Body of pancreas (tissue), 4 donors: ENCODE results near the gene EEFSEC. TPM values are rescaled to one million over a fixed set of nuclear protein-coding genes. Genes with fewer than 3 reads are reported as not detected.

Experiments
- ATAC-seq: fragments of 150-250 bp; one replicate; pipeline ENCODE4 v1.9.1; 2016
- DNase-seq, 4 donors: peaks; one replicate each; pipeline ENCODE4 v3.0.0-alpha.2; 2019
- H3K27ac ChIP-seq, 4 donors: fragments of 200-600 bp; sonication (generic); 1 replicate in 3 of 4; 2 replicates in 1 of 4; pipeline versions ENCODE4 v1.5.1 to v1.6.1; 2016 to 2019; ENCODE audit warnings: mild to moderate bottlenecking in 1 of 4, mixed read lengths in 1 of 4, moderate library complexity in 1 of 4
- H3K27me3 ChIP-seq, 2 donors: fragments of 200-600 bp; sonication (generic); one replicate each; pipeline ENCODE4 v1.6.0; 2016; ENCODE audit warnings: mild to moderate bottlenecking in 1 of 2
- H3K36me3 ChIP-seq, 2 donors: fragments of 200-600 bp; sonication (generic); replicated peaks in 1 of 2; 2 replicates each; pipeline ENCODE4 v1.5.1; 2016; ENCODE audit warnings: low read depth in 2 of 2; ENCODE audit not compliant: insufficient read depth in 1 of 2
- H3K4me1 ChIP-seq: fragments of 200-600 bp; sonication (generic); one replicate; pipeline ENCODE4 v1.6.0; 2016
- H3K4me3 ChIP-seq, 2 donors: fragments of 200-600 bp; sonication (generic); 1 replicate in 1 of 2; 2 replicates in 1 of 2; pipeline ENCODE4 v1.5.1; 2016 to 2019
- H3K9me3 ChIP-seq, 3 donors: fragments of 200-600 bp; sonication (generic); 1 replicate in 2 of 3; 2 replicates in 1 of 3; pipeline ENCODE4 v1.5.1; 2016
- POLR2A ChIP-seq, 3 donors: fragments of 450-650 bp; IDR thresholded peaks; one replicate each; pipeline ENCODE4 v1.6.1; 2016; ENCODE audit warnings: antibody characterized with exemption in 3 of 3, mild to moderate bottlenecking in 2 of 3
- WGBS, 2 donors: methylation state at CpG; one replicate each; pipeline ENCODE4 v1.1.5; 2017; 5-methylcytosine and 5-hydroxymethylcytosine counted together
- intact Hi-C: fragments of 100-400 bp; cut with DNase I; formaldehyde crosslinking; loops from one replicate; pipeline ENCODE4 v1.15.1; 2023
- total RNA-seq, 2 donors: library from RNA; depleted of rRNA; stranded (reverse); fragments of >200 nt; gene quantifications; one replicate each; pipeline ENCODE4 v1.1.0, GENCODE V29; 2016
- TF ChIP-seq, protein P1 (sequence below), 7 experiments: fragments of 450-650 bp in 4 of 7; fragments of 200-600 bp in 3 of 7; sonication (generic) in 3 of 7; IDR thresholded peaks; one replicate each; pipeline ENCODE4 v1.5.1; 2016 to 2019; ENCODE audit warnings: antibody characterized with exemption in 7 of 7

The EEFSEC gene
- total RNA-seq, 2 donors from 2014 or later: 8.6 to 33.0 TPM

DNA sequence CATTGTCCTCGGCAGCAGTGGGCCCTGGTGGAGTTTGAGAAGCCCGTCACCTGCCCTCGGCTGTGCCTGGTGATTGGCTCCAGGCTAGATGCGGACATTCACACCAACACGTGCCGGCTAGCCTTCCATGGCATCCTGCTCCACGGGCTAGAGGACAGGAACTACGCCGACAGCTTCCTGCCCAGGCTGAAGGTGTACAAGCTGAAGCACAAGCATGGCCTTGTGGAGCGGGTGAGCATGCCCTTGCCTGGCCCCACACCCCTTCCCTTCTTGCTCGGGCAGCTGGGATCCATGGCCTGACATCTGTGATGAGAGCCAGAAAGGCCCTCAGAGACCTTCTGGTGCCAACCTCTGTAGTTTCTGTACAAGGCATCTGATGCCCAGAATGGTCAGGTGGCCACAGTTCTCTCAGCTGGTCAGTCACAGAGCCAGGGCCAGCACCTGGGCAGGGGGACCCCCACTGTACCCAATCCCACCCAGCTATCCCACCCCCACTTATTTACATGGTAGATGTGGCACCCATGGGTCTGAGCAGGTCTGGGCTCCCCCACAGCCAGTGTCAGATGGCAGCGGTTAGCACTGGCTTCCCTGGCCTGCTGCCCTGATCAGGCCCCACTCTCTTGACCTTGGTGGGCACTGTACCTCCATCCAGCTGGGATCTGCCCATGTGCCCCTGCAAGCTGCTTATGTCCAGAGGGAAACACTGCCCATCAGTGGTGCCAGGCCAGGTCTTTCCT, 188.5 kb downstream of the EEFSEC start:
- Histone ChIP-seq H3K27ac (no peak overlapping the region), H3K27me3 (no peaks in the 10 kb centered on the region), H3K36me3 (no peaks in the 10 kb centered on the region), H3K9me3 (no peaks in the 10 kb centered on the region), H3K4me1 (peaks cover 53% of the 10 kb centered on the region), H3K4me3 (no peak overlapping the region)
- no peak for TF ChIP-seq POLR2A (IDR thresholded peaks at IDR 0.05)
- TF ChIP-seq, protein P1, sequence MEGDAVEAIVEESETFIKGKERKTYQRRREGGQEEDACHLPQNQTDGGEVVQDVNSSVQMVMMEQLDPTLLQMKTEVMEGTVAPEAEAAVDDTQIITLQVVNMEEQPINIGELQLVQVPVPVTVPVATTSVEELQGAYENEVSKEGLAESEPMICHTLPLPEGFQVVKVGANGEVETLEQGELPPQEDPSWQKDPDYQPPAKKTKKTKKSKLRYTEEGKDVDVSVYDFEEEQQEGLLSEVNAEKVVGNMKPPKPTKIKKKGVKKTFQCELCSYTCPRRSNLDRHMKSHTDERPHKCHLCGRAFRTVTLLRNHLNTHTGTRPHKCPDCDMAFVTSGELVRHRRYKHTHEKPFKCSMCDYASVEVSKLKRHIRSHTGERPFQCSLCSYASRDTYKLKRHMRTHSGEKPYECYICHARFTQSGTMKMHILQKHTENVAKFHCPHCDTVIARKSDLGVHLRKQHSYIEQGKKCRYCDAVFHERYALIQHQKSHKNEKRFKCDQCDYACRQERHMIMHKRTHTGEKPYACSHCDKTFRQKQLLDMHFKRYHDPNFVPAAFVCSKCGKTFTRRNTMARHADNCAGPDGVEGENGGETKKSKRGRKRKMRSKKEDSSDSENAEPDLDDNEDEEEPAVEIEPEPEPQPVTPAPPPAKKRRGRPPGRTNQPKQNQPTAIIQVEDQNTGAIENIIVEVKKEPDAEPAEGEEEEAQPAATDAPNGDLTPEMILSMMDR (IDR thresholded peaks at IDR 0.05): no peak
- 96% methylated on average over 3 to 12 of the region's 12 CpGs for WGBS, 2 donors
- intact Hi-C loops: no loop called here
- DNase-seq: no peak
- no peak for ATAC-seq

DNA sequence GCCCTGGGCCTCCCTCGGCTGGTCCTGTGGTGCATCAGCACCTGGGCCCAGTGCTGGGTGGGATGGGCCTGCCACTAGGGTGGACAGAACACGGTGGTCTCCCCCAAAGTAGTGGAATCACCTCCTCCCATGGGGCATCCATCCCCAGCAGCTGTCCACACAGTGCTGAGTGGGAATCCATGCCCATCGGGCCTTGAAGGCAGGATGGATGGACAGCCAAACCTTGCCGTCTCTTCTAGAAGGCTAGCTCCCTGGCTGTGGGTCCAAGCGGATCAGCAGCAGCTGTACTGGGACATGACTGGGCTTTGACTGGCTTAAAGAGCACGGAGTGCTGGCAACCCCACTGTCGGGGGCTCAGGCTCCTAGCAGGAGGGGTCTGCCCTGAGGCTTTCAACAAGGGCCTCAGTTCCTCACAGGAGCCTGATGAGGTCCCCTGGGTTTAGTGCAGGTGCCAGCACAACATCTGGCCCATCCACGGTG, 189.5 kb downstream of the EEFSEC start:
- H3K27me3 ChIP-seq: no peaks in the 10 kb centered on the region
- 97 to 98% methylated on average over 5 to 7 of the region's 8 CpGs for WGBS, 2 donors
- no peak overlapping the region for H3K4me3 ChIP-seq
- H3K36me3 ChIP-seq: no peaks in the 10 kb centered on the region
- peaks cover 49% of the 10 kb centered on the region for H3K4me1 ChIP-seq
- ATAC-seq (no peak), DNase-seq (no peak)
- TF ChIP-seq, protein P1 (IDR thresholded peaks at IDR 0.05): no peak
- TF ChIP-seq POLR2A (IDR thresholded peaks at IDR 0.05): no peak
- peak overlapping the region; percentile 76 to 88 (median 80) for H3K27ac ChIP-seq
- intact Hi-C loops: no loop called here
- no peaks in the 10 kb centered on the region for H3K9me3 ChIP-seq

DNA sequence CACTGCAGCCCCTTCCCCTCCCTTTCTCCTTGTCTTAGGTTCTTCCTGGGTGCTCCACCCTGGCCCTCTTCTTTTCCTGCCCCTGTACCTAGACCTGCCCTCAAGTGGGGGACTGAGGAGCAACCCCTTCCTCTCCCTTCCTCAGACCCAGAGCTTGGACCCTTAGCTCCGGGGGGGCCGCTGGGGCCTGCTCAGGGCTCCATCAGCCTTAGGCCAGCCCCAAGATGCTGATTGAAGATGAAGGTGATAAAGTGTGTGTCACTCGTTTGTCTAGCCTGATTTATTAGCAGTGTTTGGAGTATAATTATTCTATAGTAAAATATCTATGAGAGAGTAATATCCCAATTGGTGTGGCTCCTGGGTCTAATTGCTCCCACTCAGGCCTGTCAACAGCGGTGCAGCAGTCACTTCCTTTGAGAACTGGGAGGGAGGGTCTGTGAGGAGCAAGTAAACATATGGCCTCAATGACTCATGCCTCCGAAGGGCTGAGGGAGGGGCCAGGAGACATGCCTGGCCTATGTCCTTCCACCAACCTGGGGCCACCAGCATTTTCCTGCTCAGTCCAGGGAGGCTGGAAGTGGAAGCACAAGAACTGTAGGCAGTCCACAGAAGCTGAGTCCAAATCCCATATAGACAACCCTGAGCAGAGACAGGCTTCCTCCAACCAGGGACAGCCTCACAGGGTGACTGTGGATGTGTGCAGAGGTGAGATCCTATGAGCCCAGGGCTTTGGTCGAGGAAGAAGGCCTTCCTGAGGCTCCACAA, 190.2 kb downstream of the EEFSEC start:
- H3K27me3 ChIP-seq: no peaks in the 10 kb centered on the region
- peak overlapping the region; percentile 76 to 88 (median 80) for H3K27ac ChIP-seq
- no peaks in the 10 kb centered on the region for H3K36me3 ChIP-seq
- WGBS, 2 donors: 61 to 67% methylated on average over 5 to 6 of the region's 6 CpGs
- peak in 2 of 3 donors; percentile 30 to 33 for TF ChIP-seq POLR2A (IDR thresholded peaks at IDR 0.05)
- TF ChIP-seq, protein P1 (IDR thresholded peaks at IDR 0.05): no peak
- intact Hi-C loops: no loop called here
- peaks cover 47% of the 10 kb centered on the region for H3K4me1 ChIP-seq
- H3K4me3 ChIP-seq: no peak overlapping the region
- ATAC-seq: peak; percentile 92
- peak; percentile 70 to 91 (median 78) for DNase-seq
- no peaks in the 10 kb centered on the region for H3K9me3 ChIP-seq

DNA sequence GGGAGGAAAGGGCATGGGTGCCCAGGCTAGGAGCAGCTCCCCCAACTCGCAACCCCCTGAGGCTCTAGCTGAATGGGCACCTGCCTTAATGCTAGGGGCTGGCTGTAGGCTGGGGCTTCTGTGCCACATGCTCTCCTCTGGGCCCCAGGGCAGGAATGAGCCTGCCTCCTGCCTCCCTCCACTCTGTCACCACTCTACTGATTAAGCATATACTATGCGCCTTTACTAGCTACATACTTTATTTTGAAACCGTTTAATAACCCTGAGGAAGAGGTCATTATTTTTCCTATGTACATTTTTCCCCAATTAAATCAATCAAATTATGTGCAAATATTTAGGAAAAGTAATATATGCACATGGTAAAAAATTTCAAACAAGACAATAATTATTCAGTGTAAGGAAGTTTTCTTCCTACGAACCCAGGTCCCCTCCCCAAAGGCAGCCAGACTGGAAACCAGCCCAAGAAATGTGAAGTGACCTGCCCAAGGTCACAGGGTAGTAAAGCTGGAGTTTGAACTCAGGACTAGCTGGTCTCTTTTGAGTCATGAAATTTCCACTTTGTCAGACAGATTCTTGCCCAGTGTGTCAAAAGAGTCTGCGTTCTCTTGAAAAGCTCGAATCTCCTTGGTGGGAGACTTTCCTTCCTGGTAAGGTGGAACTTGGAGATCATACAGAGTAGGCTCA, 190.9 kb downstream of the EEFSEC start:
- Histone ChIP-seq H3K9me3 (no peaks in the 10 kb centered on the region), H3K4me3 (no peak overlapping the region), H3K27me3 (no peaks in the 10 kb centered on the region), H3K36me3 (no peaks in the 10 kb centered on the region), H3K4me1 (peaks cover 47% of the 10 kb centered on the region), H3K27ac (peak overlapping the region; percentile 76 to 88 (median 80))
- TF ChIP-seq, protein P1 (IDR thresholded peaks at IDR 0.05): no peak
- no peak for TF ChIP-seq POLR2A (IDR thresholded peaks at IDR 0.05)
- ATAC-seq: peak; percentile 19
- intact Hi-C loops: no loop called here
- no peak for DNase-seq
- 70 to 72% methylated on average over 6 of the region's 6 CpGs for WGBS, 2 donors
